ENCODE results near the gene L3MBTL4. TPM values are rescaled to one million over a fixed set of nuclear protein-coding genes. Genes with fewer than 3 reads are reported as not detected.

Gene L3MBTL4
- total RNA-seq, 1 donor from 2014 or later = 34.2 TPM

- DNase-seq (ENCODE audit: low spot score in 2 of 2) (no peak), FAIRE-seq (no peak)
Observed at GRCh38 chr18:5944448-5944847, 470.3 kb downstream of the L3MBTL4 start.

- DNase-seq (ENCODE audit: low spot score in 2 of 2) (no peak), FAIRE-seq (no peak)
Observed at GRCh38 chr18:5943514-5943913, 471.2 kb downstream of the L3MBTL4 start.

- FAIRE-seq = no peak
- DNase-seq (ENCODE audit: low spot score in 2 of 2) = no peak
Observed at GRCh38 chr18:5942591-5942990, 472.1 kb downstream of the L3MBTL4 start.

GRCh38 chr18:5941890-5942289, 472.8 kb downstream of the L3MBTL4 start:
- no peak for FAIRE-seq
- DNase-seq (ENCODE audit: low spot score in 2 of 2) = no peak

GRCh38 chr18:5939801-5940667, 474.7 kb downstream of the L3MBTL4 start:
- no peak for FAIRE-seq

GRCh38 chr18:5937795-5938194, 476.9 kb downstream of the L3MBTL4 start:
- FAIRE-seq = no peak
- no peak for DNase-seq (ENCODE audit: low spot score in 2 of 2)

More at GRCh38 chr18:5939801-5940667, 474.7 kb downstream of the L3MBTL4 start:
- DNase-seq (ENCODE audit: low spot score in 2 of 2) = no peak

GRCh38 chr18:5937121-5937520, 477.6 kb downstream of the L3MBTL4 start:
- FAIRE-seq (no peak), DNase-seq (ENCODE audit: low spot score in 2 of 2) (no peak)

- DNase-seq (ENCODE audit: low spot score in 2 of 2) = no peak
Observed at GRCh38 chr18:5930789-5931188, 483.9 kb downstream of the L3MBTL4 start.

GRCh38 chr18:5918205-5918858, 496.4 kb downstream of the L3MBTL4 start:
- DNase-seq (ENCODE audit: low spot score in 2 of 2) (no peak), FAIRE-seq (no peak)

More at GRCh38 chr18:5930789-5931188, 483.9 kb downstream of the L3MBTL4 start:
- no peak for FAIRE-seq

GRCh38 chr18:5914951-5915350, 499.8 kb downstream of the L3MBTL4 start:
- DNase-seq (ENCODE audit: low spot score in 2 of 2) (no peak), FAIRE-seq (no peak)

GRCh38 chr18:5914016-5914415, 500.7 kb downstream of the L3MBTL4 start:
- DNase-seq (ENCODE audit: low spot score in 2 of 2) (no peak), FAIRE-seq (no peak)

- FAIRE-seq (no peak), DNase-seq (ENCODE audit: low spot score in 2 of 2) (no peak)
Observed at GRCh38 chr18:5912566-5912965, 502.1 kb downstream of the L3MBTL4 start.

GRCh38 chr18:5909125-5909524, 505.6 kb downstream of the L3MBTL4 start:
- DNase-seq (ENCODE audit: low spot score in 2 of 2) = no peak

More at GRCh38 chr18:5909125-5909524, 505.6 kb downstream of the L3MBTL4 start:
- no peak for FAIRE-seq

Small RNA genes lying within 50 kb of the gene (small RNA-seq; reads per million reads assigned to genes)
- not detected for gene RNU5F-3P
- gene RNU6-349P = not detected

All from frontal cortex (tissue), 4 donors.